Mesothelial cell of epicardium (in vitro differentiated cells): ENCODE results near the gene NRCAM. TPM values are rescaled to one million over a fixed set of nuclear protein-coding genes. Genes with fewer than 3 reads are reported as not detected.
"Not testable (repeated sequence)": the region's sequence is repeated elsewhere in the genome, so short reads cannot be mapped to it uniquely, and the experiment has no call there.

Source experiments
- DNase-seq, 2 experiments: peaks; one replicate each; pipeline ENCODE4 v3.0.0; 2021; ENCODE audit warnings: low spot score in 2 of 2; ENCODE audit not compliant: unreplicated experiment in 2 of 2
- H3K27ac Mint-ChIP-seq: 2 replicates; pipeline ENCODE4 v1.8.0; 2021; ENCODE audit warnings: mixed read lengths
- H3K27me3 Mint-ChIP-seq: 2 replicates; pipeline ENCODE4 v1.8.0; 2021; ENCODE audit warnings: low read depth, mixed read lengths
- H3K36me3 Mint-ChIP-seq: 2 replicates; pipeline ENCODE4 v1.8.0; 2021; ENCODE audit warnings: mixed read lengths
- H3K4me1 Mint-ChIP-seq: 2 replicates; pipeline ENCODE4 v1.8.0; 2021; ENCODE audit warnings: mixed read lengths
- H3K4me3 Mint-ChIP-seq: 2 replicates; pipeline ENCODE4 v1.8.0; 2021; ENCODE audit warnings: mild to moderate bottlenecking, moderate library complexity, mixed read lengths
- H3K9me3 Mint-ChIP-seq: 2 replicates; pipeline ENCODE4 v1.8.0; 2021; ENCODE audit warnings: mixed read lengths
- total RNA-seq: library from RNA; stranded (reverse); gene quantifications from 3 replicates; pipeline ENCODE4 v1.2.1, GENCODE V29; 2021
- TF ChIP-seq, protein P1 (sequence below): fragments of 200-600 bp; sonication (generic); IDR thresholded peaks from one replicate; pipeline ENCODE4 v1.5.0; 2021; ENCODE audit warnings: antibody characterized with exemption; ENCODE audit not compliant: unreplicated experiment

NRCAM gene
- total RNA-seq, 1 donor from 2014 or later = 5.7 TPM

GRCh38 chr7:108261560-108262255 lies 194.5 kb downstream of the NRCAM start:
- Mint-ChIP-seq H3K9me3 (peaks cover 4% of the 10 kb centered on the region), H3K27ac (no peak overlapping the region), H3K4me3 (no peak overlapping the region), H3K4me1 (no peaks in the 10 kb centered on the region), H3K27me3 (peaks cover 6% of the 10 kb centered on the region), H3K36me3 (no peaks in the 10 kb centered on the region)
- DNase-seq = no peak
- TF ChIP-seq, protein P1, sequence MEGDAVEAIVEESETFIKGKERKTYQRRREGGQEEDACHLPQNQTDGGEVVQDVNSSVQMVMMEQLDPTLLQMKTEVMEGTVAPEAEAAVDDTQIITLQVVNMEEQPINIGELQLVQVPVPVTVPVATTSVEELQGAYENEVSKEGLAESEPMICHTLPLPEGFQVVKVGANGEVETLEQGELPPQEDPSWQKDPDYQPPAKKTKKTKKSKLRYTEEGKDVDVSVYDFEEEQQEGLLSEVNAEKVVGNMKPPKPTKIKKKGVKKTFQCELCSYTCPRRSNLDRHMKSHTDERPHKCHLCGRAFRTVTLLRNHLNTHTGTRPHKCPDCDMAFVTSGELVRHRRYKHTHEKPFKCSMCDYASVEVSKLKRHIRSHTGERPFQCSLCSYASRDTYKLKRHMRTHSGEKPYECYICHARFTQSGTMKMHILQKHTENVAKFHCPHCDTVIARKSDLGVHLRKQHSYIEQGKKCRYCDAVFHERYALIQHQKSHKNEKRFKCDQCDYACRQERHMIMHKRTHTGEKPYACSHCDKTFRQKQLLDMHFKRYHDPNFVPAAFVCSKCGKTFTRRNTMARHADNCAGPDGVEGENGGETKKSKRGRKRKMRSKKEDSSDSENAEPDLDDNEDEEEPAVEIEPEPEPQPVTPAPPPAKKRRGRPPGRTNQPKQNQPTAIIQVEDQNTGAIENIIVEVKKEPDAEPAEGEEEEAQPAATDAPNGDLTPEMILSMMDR = no peak

- H3K36me3 Mint-ChIP-seq, H3K4me1 Mint-ChIP-seq, H3K9me3 Mint-ChIP-seq, H3K27me3 Mint-ChIP-seq, H3K4me3 Mint-ChIP-seq, DNase-seq, H3K27ac Mint-ChIP-seq: not testable (repeated sequence)
Observed at GRCh38 chr7:108259447-108259846, 196.8 kb downstream of the NRCAM start.

GRCh38 chr7:108257954-108258353 lies 198.3 kb downstream of the NRCAM start:
- Mint-ChIP-seq H3K27me3 (peaks cover 3% of the 10 kb centered on the region), H3K4me3 (no peak overlapping the region), H3K9me3 (peaks cover 12% of the 10 kb centered on the region), H3K4me1 (no peaks in the 10 kb centered on the region), H3K36me3 (peaks cover 1% of the 10 kb centered on the region), H3K27ac (no peak overlapping the region)
- DNase-seq = no peak
- TF ChIP-seq, protein P1 = no peak

GRCh38 chr7:108254259-108254658 lies 202.0 kb downstream of the NRCAM start:
- TF ChIP-seq, protein P1 = no peak
- H3K27ac Mint-ChIP-seq = no peak overlapping the region
- no peaks in the 10 kb centered on the region for H3K4me1 Mint-ChIP-seq
- no peak for DNase-seq
- peaks cover 8% of the 10 kb centered on the region for H3K9me3 Mint-ChIP-seq
- peaks cover 1% of the 10 kb centered on the region for H3K36me3 Mint-ChIP-seq
- H3K4me3 Mint-ChIP-seq = no peak overlapping the region
- H3K27me3 Mint-ChIP-seq = peaks cover 1% of the 10 kb centered on the region

DNA sequence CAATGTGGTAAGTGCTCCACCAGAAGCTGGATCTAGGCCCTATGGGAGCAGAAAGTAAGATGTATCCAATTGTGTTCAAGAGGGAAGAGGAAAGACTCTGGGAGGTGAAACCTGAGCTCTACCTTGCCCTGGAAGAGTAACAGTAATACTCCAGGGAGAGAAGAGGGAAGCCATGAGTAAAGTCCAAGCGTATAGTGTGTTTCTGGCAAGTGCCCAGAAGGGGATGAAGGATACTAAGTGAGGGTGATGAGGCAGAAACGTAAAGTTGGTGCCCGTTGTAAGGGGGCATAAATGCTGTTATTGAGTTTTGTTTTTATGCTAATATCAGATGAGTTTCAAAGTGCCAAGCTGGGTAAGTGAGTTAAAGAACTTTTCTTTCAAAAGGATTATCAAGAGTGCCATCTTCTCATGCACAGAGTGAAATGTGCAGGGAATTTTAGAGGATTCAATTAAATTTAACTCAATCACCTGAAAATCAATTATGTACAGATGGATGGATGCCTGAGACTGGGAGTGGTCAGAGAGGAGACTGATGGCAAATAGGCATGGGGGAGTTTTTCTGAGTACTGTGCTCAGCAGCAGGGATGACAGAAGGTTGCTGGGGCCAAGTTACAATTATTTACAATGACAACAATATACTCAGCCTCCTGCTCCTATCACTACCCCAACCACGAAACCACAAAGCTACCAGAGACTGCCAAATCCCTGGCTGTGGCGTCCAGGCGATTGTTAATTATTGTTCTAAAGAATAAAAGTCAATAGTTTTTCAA lies 202.8 kb downstream of the NRCAM start:
- TF ChIP-seq, protein P1 = no peak
- Mint-ChIP-seq H3K4me1 (no peaks in the 10 kb centered on the region), H3K9me3 (peaks cover 7% of the 10 kb centered on the region), H3K4me3 (no peak overlapping the region), H3K27me3 (peaks cover 1% of the 10 kb centered on the region), H3K27ac (no peak overlapping the region), H3K36me3 (peaks cover 1% of the 10 kb centered on the region)
- no peak for DNase-seq

DNA sequence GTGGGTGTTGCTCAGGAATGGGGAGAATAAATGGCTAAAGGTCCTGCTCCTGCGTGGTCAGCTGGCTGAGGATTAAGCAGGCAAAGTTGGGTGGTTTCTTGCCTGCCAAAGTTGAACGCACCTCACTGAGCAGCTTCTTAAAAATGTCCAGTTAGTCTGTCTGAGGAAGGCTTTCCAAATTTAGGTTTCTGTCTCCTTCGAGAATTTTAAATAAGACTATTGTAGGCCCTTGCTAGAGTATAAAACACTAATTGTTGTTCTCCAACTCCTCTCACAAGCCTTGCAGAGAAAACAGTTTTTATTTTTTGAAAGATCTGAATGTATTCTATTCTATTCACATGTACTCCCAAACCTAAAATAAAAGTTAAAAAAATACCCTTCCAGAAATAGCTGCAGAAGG lies 204.1 kb downstream of the NRCAM start:
- peaks cover 1% of the 10 kb centered on the region for H3K36me3 Mint-ChIP-seq
- DNase-seq = no peak
- no peak overlapping the region for H3K27ac Mint-ChIP-seq

More for the DNA sequence above, 204.1 kb downstream of the NRCAM start:
- Mint-ChIP-seq H3K4me1 (no peaks in the 10 kb centered on the region), H3K27me3 (no peaks in the 10 kb centered on the region), H3K4me3 (no peak overlapping the region), H3K9me3 (peaks cover 7% of the 10 kb centered on the region)
- TF ChIP-seq, protein P1 = no peak
